Activated T-helper 2 cell treated with anti-CD3 and anti-CD28 coated beads, Interferon-gamma antibody, Interleukin-2, Interleukin-4, amounts not matched to agents 10 μg/mL and 5 μg/mL and 100 μg/mL, durations not matched to agents 14 hours and 24 hours and 36 hours (primary cell): ENCODE results near the gene SLC6A13. TPM values are rescaled to one million over a fixed set of nuclear protein-coding genes. Genes with fewer than 3 reads are reported as not detected.

Source experiments
- DNase-seq: peaks from one replicate; pipeline ENCODE4 v3.0.0; 2021; ENCODE audit warnings: low spot score
- H3K27ac Mint-ChIP-seq: one replicate; pipeline ENCODE4 v1.8.0; 2021; ENCODE audit warnings: mixed read lengths
- H3K27me3 Mint-ChIP-seq: one replicate; pipeline ENCODE4 v1.8.0; 2021; ENCODE audit warnings: low read depth, mixed read lengths
- H3K36me3 Mint-ChIP-seq: one replicate; pipeline ENCODE4 v1.8.0; 2021; ENCODE audit warnings: low read depth, mixed read lengths
- H3K4me1 Mint-ChIP-seq: one replicate; pipeline ENCODE4 v1.8.0; 2021; ENCODE audit warnings: low read depth, mixed read lengths
- H3K4me3 Mint-ChIP-seq: one replicate; pipeline ENCODE4 v1.8.0; 2021; ENCODE audit warnings: low read depth, mild to moderate bottlenecking, moderate library complexity, mixed read lengths
- H3K9me3 Mint-ChIP-seq: one replicate; pipeline ENCODE4 v1.8.0; 2021; ENCODE audit warnings: mixed read lengths
- intact Hi-C: fragments of 100-400 bp; cut with micrococcal nuclease; formaldehyde crosslinking; loops from one replicate; pipeline ENCODE4 v1.15.1; 2023
- total RNA-seq: library from RNA; stranded (reverse); gene quantifications from 2 replicates; pipeline ENCODE4 v1.2.3, GENCODE V29; 2022

SLC6A13 gene
- total RNA-seq, 1 donor from 2014 or later, result 0.21 TPM

DNA sequence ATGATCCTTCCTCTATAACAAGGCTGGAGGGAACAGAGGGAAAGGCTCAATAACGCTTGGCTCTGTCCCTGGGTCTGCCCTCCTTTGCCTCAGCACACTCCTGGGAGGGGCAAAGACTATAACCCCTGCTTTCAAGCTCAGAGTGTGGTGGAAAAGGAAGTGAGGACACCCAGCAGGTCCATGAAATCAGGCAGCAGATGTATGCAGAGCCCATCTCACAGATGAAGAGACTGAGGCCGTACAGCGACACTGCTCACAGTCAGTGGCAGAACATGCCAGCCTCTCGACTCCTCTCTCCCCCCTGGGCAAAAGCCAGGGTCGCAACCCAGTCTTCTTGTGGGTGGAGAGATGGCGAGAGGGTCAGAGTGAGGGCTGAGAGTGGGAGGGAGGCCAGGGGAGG is 88.5 kb downstream of the SLC6A13 start:
- peaks cover 2% of the 10 kb centered on the region for H3K4me1 Mint-ChIP-seq
- H3K4me3 Mint-ChIP-seq, result no peak overlapping the region
- no peak overlapping the region for H3K27ac Mint-ChIP-seq
- intact Hi-C loops, result no loop called here
- DNase-seq, result no peak
- no peaks in the 10 kb centered on the region for H3K36me3 Mint-ChIP-seq
- H3K9me3 Mint-ChIP-seq, result no peaks in the 10 kb centered on the region
- peaks cover 7% of the 10 kb centered on the region for H3K27me3 Mint-ChIP-seq

- DNase-seq, result no peak
- no peak overlapping the region for H3K4me3 Mint-ChIP-seq
- intact Hi-C loops, result no loop called here
- peaks cover 10% of the 10 kb centered on the region for H3K27me3 Mint-ChIP-seq
- H3K9me3 Mint-ChIP-seq, result no peaks in the 10 kb centered on the region
- no peaks in the 10 kb centered on the region for H3K36me3 Mint-ChIP-seq
- no peak overlapping the region for H3K27ac Mint-ChIP-seq
- peaks cover 9% of the 10 kb centered on the region for H3K4me1 Mint-ChIP-seq
Observed at GRCh38 chr12:172732-173161, 89.9 kb downstream of the SLC6A13 start.

DNA sequence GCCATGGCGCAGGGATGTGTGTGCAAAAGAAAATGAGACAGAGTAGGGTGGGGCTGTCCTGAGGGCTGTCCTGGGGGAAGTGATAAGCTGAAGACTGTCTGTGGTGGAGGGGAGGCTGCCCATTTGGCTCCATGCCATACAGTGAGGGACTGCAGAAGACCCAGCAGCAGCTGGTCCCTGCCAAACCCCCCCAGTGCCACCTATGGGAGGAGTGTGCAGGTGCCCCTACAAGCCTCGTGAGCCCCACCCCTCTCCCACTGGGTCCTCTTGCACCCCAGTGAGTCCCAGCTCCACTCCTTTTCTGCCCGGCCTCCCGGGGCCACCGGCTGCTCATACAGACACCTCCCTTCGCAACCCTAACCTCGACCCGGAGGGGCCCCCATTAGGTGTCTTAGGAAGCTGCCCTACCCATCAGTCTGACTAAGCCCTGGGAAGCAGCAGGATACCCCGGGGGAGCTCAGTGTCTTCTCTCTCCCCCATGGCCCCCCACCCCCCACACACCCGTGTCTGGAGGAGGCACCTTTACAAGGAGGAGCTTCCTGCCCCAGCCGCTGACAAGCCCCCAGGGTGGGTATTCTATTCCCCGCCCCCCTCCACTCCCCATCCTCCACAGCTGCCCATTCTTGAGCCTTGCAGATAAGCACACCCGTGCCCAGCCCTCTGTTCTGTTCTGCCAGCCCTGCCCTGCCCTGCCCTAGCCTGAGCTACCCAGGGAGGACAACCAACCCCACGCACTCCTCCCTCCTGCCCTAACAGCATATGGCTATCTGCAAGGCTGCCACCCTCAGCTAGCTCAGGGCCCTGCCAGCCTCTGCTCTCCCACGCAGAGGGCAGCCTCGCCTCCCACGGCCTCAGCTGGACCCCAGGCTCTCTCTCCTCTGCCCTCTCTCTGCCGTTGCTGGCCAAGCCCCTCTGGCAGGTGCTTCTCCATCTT is 90.6 kb downstream of the SLC6A13 start:
- intact Hi-C loops, result no loop called here
- H3K4me3 Mint-ChIP-seq, result no peak overlapping the region
- H3K27ac Mint-ChIP-seq, result no peak overlapping the region
- no peaks in the 10 kb centered on the region for H3K9me3 Mint-ChIP-seq
- no peaks in the 10 kb centered on the region for H3K36me3 Mint-ChIP-seq
- peaks cover 12% of the 10 kb centered on the region for H3K27me3 Mint-ChIP-seq
- H3K4me1 Mint-ChIP-seq, result peaks cover 9% of the 10 kb centered on the region
- DNase-seq, result no peak

GRCh38 chr12:171276-171675 is 91.4 kb downstream of the SLC6A13 start:
- Mint-ChIP-seq H3K4me1 (peaks cover 9% of the 10 kb centered on the region), H3K27ac (no peak overlapping the region), H3K36me3 (no peaks in the 10 kb centered on the region), H3K27me3 (peaks cover 12% of the 10 kb centered on the region), H3K9me3 (no peaks in the 10 kb centered on the region), H3K4me3 (no peak overlapping the region)
- no peak for DNase-seq
- intact Hi-C loops, result no loop called here

Other genes starting within 250 kb of the SLC6A13 start
- 0.25 and 0.44 TPM in 2 replicates for gene IQSEC3, start 196.1 kb downstream of the SLC6A13 start, total RNA-seq
- gene SLC6A12, start 48.7 kb downstream of the SLC6A13 start, total RNA-seq, result 0.37 TPM in 1 of 2 replicates, not detected in the other
- 76.4 and 77.9 TPM in 2 replicates for gene KDM5A, start 126.5 kb upstream of the SLC6A13 start, total RNA-seq
- gene CCDC77, start 138.8 kb upstream of the SLC6A13 start, total RNA-seq, result 12.5 and 14.4 TPM in 2 replicates
- 6.5 and 6.9 TPM in 2 replicates for gene B4GALNT3, start 197.1 kb upstream of the SLC6A13 start, total RNA-seq